NCI-H2196 treated with DMSO at 0.1 percent for 48 hours (cell line): ENCODE results near the gene MAP1S.

Experiments used
- DNase-seq: peaks from one replicate; lab custom pipeline; 2025; ENCODE audit not compliant: unreplicated experiment; lab: John Stamatoyannopoulos, UW

Gene MAP1S

GRCh38 chr19:17718947-17719711, at the start of gene MAP1S:
MAP1S (plus strand) TSS chr19:17719480; CDS start chr19:17719503, 23 bp downstream.
- peak; percentile 32 for DNase-seq

- peak; percentile 8 for DNase-seq
These were observed 47.4 kb upstream of the MAP1S start for GRCh38 chr19:17671906-17672305.

- no peak for DNase-seq
These were observed 45.1 kb upstream of the MAP1S start for GRCh38 chr19:17673937-17674799.

GRCh38 chr19:17676295-17676694, 43.0 kb upstream of the MAP1S start:
- no peak for DNase-seq

- peak; percentile 12 for DNase-seq
These were observed 42.3 kb upstream of the MAP1S start for GRCh38 chr19:17677002-17677401.

GRCh38 chr19:17678836-17679235, 40.4 kb upstream of the MAP1S start:
- DNase-seq = no peak

- no peak for DNase-seq
These were observed 39.6 kb upstream of the MAP1S start for GRCh38 chr19:17679526-17680229.

- DNase-seq = no peak
These were observed 39.0 kb upstream of the MAP1S start for GRCh38 chr19:17680230-17680722.

- no peak for DNase-seq
These were observed 37.7 kb upstream of the MAP1S start for GRCh38 chr19:17681505-17682125.

- no peak for DNase-seq
These were observed 37.0 kb upstream of the MAP1S start for GRCh38 chr19:17682273-17682672.

GRCh38 chr19:17683078-17683477, 36.2 kb upstream of the MAP1S start:
- no peak for DNase-seq

GRCh38 chr19:17684256-17684655, 35.0 kb upstream of the MAP1S start:
- no peak for DNase-seq

- no peak for DNase-seq
These were observed 33.7 kb upstream of the MAP1S start for GRCh38 chr19:17685451-17686022.

GRCh38 chr19:17686023-17686521, 33.2 kb upstream of the MAP1S start:
- DNase-seq = no peak

- peak; percentile 54 for DNase-seq
These were observed 32.7 kb upstream of the MAP1S start for GRCh38 chr19:17686592-17687024.

GRCh38 chr19:17687141-17687856, 32.0 kb upstream of the MAP1S start:
- DNase-seq = no peak

GRCh38 chr19:17687857-17688784, 31.2 kb upstream of the MAP1S start, which contains the start of gene UNC13A:
UNC13A (minus strand) TSS chr19:17688354; CDS start chr19:17688199, 155 bp downstream.
- peak; percentile 22 for DNase-seq

- DNase-seq = no peak
These were observed 30.3 kb upstream of the MAP1S start for GRCh38 chr19:17688853-17689595.
